ENCODE data around the gene BBOX1. TPM values are rescaled to one million over a fixed set of nuclear protein-coding genes. Genes with fewer than 3 reads are reported as not detected.
A peak's percentile ranks its signal among the peaks of the same experiment; 100 is the strongest.

Gene BBOX1
- total RNA-seq, 1 experiment from 2014 or later: 0.33 TPM

DNA sequence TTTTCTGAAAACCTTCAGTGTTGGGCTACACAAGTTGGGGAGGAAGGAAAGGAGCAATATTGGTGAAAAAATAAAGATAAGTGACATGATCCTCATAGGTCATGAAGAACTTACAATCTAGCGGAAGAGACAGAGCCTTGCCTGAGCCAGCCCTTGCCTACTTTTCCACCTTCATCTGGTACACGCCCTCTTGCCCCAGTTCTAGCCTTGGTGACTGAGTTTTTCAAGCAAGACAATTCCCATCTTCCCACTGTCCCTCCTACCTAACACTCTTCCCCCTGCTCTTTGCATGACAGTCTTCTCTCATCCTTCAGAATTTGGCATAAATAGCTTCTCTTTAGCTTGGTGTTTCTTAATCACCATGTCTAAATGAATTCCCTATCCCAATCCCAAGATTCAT lies 42.6 kb downstream of the BBOX1 start:
- H3K4me3 Mint-ChIP-seq (ENCODE audit: unreplicated experiment): no peak overlapping the region
- no peaks in the 10 kb centered on the region for H3K36me3 Mint-ChIP-seq (ENCODE audit: insufficient read depth, unreplicated experiment)
- H3K4me1 Mint-ChIP-seq (ENCODE audit: insufficient read depth, unreplicated experiment): peaks cover 28% of the 10 kb centered on the region
- no peak overlapping the region for H3K27ac Mint-ChIP-seq (ENCODE audit: low read depth, unreplicated experiment)
- BruUV-seq (replicated peaks): no TSS peak
- TF ChIP-seq, protein P1, sequence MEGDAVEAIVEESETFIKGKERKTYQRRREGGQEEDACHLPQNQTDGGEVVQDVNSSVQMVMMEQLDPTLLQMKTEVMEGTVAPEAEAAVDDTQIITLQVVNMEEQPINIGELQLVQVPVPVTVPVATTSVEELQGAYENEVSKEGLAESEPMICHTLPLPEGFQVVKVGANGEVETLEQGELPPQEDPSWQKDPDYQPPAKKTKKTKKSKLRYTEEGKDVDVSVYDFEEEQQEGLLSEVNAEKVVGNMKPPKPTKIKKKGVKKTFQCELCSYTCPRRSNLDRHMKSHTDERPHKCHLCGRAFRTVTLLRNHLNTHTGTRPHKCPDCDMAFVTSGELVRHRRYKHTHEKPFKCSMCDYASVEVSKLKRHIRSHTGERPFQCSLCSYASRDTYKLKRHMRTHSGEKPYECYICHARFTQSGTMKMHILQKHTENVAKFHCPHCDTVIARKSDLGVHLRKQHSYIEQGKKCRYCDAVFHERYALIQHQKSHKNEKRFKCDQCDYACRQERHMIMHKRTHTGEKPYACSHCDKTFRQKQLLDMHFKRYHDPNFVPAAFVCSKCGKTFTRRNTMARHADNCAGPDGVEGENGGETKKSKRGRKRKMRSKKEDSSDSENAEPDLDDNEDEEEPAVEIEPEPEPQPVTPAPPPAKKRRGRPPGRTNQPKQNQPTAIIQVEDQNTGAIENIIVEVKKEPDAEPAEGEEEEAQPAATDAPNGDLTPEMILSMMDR (IDR thresholded peaks at IDR 0.05; ENCODE audit: unreplicated experiment): no peak
- no peak for DNase-seq (ENCODE audit: unreplicated experiment)
- ChIA-PET POLR2A (interaction anchor here (4.9 kb wide), 1 partner anchor 42 kb away, joined by 30 read pairs; the partner anchor contains the start of gene BBOX1), CTCF (interaction anchor here (0.7 to 3.3 kb wide), 4 partner anchors 40 to 776 kb away, joined by 3 to 27 read pairs (median 6); partner anchors contain the start of gene BBOX1)
- H3K9me3 Mint-ChIP-seq (ENCODE audit: unreplicated experiment): no peaks in the 10 kb centered on the region
- no peaks in the 10 kb centered on the region for H3K27me3 Mint-ChIP-seq (ENCODE audit: insufficient read depth, unreplicated experiment)
- intact Hi-C loops (cut with micrococcal nuclease): no loop called here

DNA sequence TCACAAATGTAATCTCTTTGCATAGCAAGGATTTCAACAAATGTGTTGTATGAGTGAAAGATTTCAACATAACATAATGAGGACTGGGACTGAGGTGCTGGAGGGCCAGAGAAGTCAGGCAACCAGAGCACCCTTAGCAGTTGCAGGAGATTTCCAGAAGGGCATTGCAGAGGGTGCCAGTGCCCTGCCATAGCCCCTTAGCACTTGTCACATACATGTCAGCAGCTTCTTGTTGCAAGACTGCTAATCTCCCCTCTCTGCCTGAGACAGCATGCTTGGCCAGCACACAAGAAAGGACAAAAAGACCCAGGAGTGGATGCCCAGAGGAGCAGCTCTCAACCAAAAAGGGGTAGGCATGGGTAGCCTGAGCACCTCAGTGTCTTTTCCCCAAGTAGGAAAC lies 43.2 kb downstream of the BBOX1 start:
- TF ChIP-seq, protein P1 (IDR thresholded peaks at IDR 0.05; ENCODE audit: unreplicated experiment): no peak
- intact Hi-C loops (cut with micrococcal nuclease): no loop called here
- H3K27me3 Mint-ChIP-seq (ENCODE audit: insufficient read depth, unreplicated experiment): no peaks in the 10 kb centered on the region
- H3K9me3 Mint-ChIP-seq (ENCODE audit: unreplicated experiment): no peaks in the 10 kb centered on the region
- POLR2A ChIA-PET: interaction anchor here (0.7 to 4.9 kb wide), 3 partner anchors 16 to 46 kb away, joined by 3 to 30 read pairs (median 7); partner anchors contain the start of gene BBOX1
- H3K27ac Mint-ChIP-seq (ENCODE audit: low read depth, unreplicated experiment): no peak overlapping the region
- H3K4me3 Mint-ChIP-seq (ENCODE audit: unreplicated experiment): no peak overlapping the region
- no peaks in the 10 kb centered on the region for H3K36me3 Mint-ChIP-seq (ENCODE audit: insufficient read depth, unreplicated experiment)
- no TSS peak for BruUV-seq (replicated peaks)
- DNase-seq (ENCODE audit: unreplicated experiment): no peak
- H3K4me1 Mint-ChIP-seq (ENCODE audit: insufficient read depth, unreplicated experiment): peaks cover 32% of the 10 kb centered on the region
- CTCF ChIA-PET: interaction anchor here (0.7 to 3.3 kb wide), 4 partner anchors 7 to 776 kb away, joined by 3 to 27 read pairs (median 6); partner anchors contain the start of gene BBOX1

DNA sequence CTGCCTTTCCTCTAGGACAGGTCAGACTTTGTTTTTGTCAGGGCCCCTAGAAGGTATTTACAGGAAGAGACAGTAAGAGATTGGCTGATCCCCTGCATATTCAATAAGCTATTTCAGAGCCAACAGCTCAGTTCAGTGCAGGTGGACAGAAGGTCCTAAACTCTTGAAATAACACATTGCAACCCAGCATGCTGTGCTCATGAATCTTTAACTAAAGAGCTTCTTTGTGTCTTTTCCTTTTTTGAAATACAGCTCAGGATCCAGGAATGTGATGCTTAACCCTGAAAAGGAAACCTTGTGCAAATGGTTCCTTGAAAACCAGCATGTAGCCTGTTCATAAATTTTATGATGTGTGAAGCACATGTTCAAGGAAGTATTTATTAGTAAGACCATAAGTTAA lies 43.9 kb downstream of the BBOX1 start:
- DNase-seq (ENCODE audit: unreplicated experiment): no peak
- CTCF ChIA-PET: interaction anchor here (0.6 to 3.3 kb wide), 6 partner anchors 8 to 838 kb away, joined by 3 to 27 read pairs (median 6); partner anchors contain the start of gene BBOX1
- BruUV-seq (replicated peaks): no TSS peak
- H3K4me3 Mint-ChIP-seq (ENCODE audit: unreplicated experiment): no peak overlapping the region
- POLR2A ChIA-PET: interaction anchor here (0.6 to 4.9 kb wide), 10 partner anchors 14 to 339 kb away, joined by 3 to 30 read pairs (median 4); partner anchors contain the start of genes BBOX1 and FIBIN
- no peaks in the 10 kb centered on the region for H3K9me3 Mint-ChIP-seq (ENCODE audit: unreplicated experiment)
- H3K36me3 Mint-ChIP-seq (ENCODE audit: insufficient read depth, unreplicated experiment): no peaks in the 10 kb centered on the region
- H3K4me1 Mint-ChIP-seq (ENCODE audit: insufficient read depth, unreplicated experiment): peaks cover 32% of the 10 kb centered on the region
- intact Hi-C loops (cut with micrococcal nuclease): no loop called here
- no peaks in the 10 kb centered on the region for H3K27me3 Mint-ChIP-seq (ENCODE audit: insufficient read depth, unreplicated experiment)
- no peak overlapping the region for H3K27ac Mint-ChIP-seq (ENCODE audit: low read depth, unreplicated experiment)
- TF ChIP-seq, protein P1 (IDR thresholded peaks at IDR 0.05; ENCODE audit: unreplicated experiment): no peak

DNA sequence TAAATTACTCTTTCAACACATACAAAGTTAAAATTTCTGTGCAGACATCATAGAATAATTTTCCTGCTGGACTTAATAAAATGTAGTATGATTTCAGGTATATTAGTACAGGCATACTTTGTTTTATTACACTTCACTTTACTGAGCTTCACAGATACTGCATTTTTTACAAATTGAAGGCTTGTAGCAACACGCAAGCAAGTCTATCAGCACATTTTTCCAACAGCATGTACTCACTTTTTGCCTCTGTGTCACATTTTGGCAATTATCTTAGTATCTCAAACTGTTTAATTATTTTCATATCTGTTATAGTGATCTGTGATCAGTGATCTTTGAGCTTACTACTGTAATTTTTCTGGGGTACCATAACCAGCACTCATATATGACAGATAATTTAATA lies 44.5 kb downstream of the BBOX1 start:
- Mint-ChIP-seq H3K4me1 (ENCODE audit: insufficient read depth, unreplicated experiment) (peaks cover 32% of the 10 kb centered on the region), H3K27me3 (ENCODE audit: insufficient read depth, unreplicated experiment) (no peaks in the 10 kb centered on the region), H3K36me3 (ENCODE audit: insufficient read depth, unreplicated experiment) (no peaks in the 10 kb centered on the region), H3K9me3 (ENCODE audit: unreplicated experiment) (no peaks in the 10 kb centered on the region), H3K4me3 (ENCODE audit: unreplicated experiment) (no peak overlapping the region), H3K27ac (ENCODE audit: low read depth, unreplicated experiment) (peak overlapping the region; percentile 6)
- no TSS peak for BruUV-seq (replicated peaks)
- intact Hi-C loops (cut with micrococcal nuclease): no loop called here
- TF ChIP-seq, protein P1 (IDR thresholded peaks at IDR 0.05; ENCODE audit: unreplicated experiment): no peak
- no peak for DNase-seq (ENCODE audit: unreplicated experiment)
- CTCF ChIA-PET: interaction anchor here (0.5 to 3.3 kb wide), 6 partner anchors 9 to 351 kb away, joined by 3 to 27 read pairs (median 3); partner anchors contain the start of gene BBOX1
- POLR2A ChIA-PET: interaction anchor here (0.7 to 4.9 kb wide), 11 partner anchors 12 to 219 kb away, joined by 3 to 30 read pairs (median 5); partner anchors contain the start of genes BBOX1 and FIBIN
